Measurements from ENCODE around the gene SULF2. TPM values are rescaled to one million over a fixed set of nuclear protein-coding genes. Genes with fewer than 3 reads are reported as not detected.

The SULF2 gene
- total and polyA plus RNA-seq, 2 of the 13 experiments (the other 11 are each of a cell fraction or from before 2014, with no cell fraction given): 7.2 to 50.9 TPM

- TF ChIP-seq, protein P1, sequence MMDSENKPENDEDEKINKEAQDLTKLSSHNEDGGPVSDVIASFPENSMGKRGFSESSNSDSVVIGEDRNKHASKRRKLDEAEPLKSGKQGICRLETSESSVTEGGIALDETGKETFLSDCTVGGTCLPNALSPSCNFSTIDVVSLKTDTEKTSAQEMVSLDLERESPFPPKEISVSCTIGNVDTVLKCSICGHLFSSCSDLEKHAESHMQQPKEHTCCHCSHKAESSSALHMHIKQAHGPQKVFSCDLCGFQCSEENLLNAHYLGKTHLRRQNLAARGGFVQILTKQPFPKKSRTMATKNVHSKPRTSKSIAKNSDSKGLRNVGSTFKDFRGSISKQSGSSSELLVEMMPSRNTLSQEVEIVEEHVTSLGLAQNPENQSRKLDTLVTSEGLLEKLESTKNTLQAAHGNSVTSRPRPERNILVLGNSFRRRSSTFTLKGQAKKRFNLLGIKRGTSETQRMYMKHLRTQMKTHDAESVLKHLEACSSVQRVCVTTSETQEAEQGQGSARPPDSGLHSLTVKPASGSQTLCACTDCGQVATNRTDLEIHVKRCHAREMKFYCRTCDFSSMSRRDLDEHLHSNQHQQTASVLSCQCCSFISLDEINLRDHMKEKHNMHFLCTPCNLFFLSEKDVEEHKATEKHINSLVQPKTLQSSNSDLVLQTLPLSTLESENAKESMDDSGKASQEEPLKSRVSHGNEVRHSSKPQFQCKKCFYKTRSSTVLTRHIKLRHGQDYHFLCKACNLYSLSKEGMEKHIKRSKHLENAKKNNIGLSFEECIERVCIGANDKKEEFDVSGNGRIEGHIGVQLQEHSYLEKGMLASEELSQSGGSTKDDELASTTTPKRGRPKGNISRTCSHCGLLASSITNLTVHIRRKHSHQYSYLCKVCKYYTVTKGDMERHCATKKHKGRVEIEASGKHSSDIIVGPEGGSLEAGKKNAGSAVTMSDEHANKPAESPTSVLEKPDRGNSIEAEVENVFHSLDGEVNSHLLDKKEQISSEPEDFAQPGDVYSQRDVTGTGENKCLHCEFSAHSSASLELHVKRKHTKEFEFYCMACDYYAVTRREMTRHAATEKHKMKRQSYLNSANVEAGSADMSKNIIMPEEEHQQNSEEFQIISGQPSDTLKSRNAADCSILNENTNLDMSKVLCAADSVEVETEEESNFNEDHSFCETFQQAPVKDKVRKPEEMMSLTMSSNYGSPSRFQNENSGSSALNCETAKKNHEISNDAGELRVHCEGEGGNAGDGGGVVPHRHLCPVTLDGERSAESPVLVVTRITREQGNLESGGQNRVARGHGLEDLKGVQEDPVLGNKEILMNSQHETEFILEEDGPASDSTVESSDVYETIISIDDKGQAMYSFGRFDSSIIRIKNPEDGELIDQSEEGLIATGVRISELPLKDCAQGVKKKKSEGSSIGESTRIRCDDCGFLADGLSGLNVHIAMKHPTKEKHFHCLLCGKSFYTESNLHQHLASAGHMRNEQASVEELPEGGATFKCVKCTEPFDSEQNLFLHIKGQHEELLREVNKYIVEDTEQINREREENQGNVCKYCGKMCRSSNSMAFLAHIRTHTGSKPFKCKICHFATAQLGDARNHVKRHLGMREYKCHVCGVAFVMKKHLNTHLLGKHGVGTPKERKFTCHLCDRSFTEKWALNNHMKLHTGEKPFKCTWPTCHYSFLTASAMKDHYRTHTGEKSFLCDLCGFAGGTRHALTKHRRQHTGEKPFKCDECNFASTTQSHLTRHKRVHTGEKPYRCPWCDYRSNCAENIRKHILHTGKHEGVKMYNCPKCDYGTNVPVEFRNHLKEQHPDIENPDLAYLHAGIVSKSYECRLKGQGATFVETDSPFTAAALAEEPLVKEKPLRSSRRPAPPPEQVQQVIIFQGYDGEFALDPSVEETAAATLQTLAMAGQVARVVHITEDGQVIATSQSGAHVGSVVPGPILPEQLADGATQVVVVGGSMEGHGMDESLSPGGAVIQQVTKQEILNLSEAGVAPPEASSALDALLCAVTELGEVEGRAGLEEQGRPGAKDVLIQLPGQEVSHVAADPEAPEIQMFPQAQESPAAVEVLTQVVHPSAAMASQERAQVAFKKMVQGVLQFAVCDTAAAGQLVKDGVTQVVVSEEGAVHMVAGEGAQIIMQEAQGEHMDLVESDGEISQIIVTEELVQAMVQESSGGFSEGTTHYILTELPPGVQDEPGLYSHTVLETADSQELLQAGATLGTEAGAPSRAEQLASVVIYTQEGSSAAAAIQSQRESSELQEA (CRISPR knock-in tag; IDR thresholded peaks at IDR 0.05; ENCODE audit: not compliant biosample characterization): peak; percentile 59
- 0 out of 2 replicates have a peak, but pooled peaks have one; percentile 54 for TF ChIP-seq ZNF451 (CRISPR knock-in tag; IDR thresholded peaks at IDR 0.05)
- TF ChIP-seq, protein P2, sequence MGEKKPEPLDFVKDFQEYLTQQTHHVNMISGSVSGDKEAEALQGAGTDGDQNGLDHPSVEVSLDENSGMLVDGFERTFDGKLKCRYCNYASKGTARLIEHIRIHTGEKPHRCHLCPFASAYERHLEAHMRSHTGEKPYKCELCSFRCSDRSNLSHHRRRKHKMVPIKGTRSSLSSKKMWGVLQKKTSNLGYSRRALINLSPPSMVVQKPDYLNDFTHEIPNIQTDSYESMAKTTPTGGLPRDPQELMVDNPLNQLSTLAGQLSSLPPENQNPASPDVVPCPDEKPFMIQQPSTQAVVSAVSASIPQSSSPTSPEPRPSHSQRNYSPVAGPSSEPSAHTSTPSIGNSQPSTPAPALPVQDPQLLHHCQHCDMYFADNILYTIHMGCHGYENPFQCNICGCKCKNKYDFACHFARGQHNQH (CRISPR knock-in tag; IDR thresholded peaks at IDR 0.05): peak; percentile 48; the same call in 1 of the 2 replicates
- peak; percentile 23; the same call in 1 of the 2 replicates for TF ChIP-seq KAT8 (CRISPR knock-in tag; IDR thresholded peaks at IDR 0.05)
- TF ChIP-seq SAP130 (CRISPR knock-in tag; IDR thresholded peaks at IDR 0.05; ENCODE audit: low read depth): peak; percentile 26; the same call in 1 of the 2 replicates
- no peak for TF ChIP-seq EP300 (IDR thresholded peaks at IDR 0.05; ENCODE audit: low read depth in 2 of 2, low read length in 2 of 2)
- TF ChIP-seq EP300 (CRISPR knock-in tag; IDR thresholded peaks at IDR 0.05; ENCODE audit: borderline replicate concordance): no peak; the same call in 1 of the 2 replicates
- 0 out of 2 replicates have a peak, but pooled peaks have one; percentile 69 for TF ChIP-seq TOE1 (CRISPR knock-in tag; IDR thresholded peaks at IDR 0.05)
- peak; percentile 30; the same call in 1 of the 2 replicates for TF ChIP-seq RXRA (CRISPR knock-in tag; IDR thresholded peaks at IDR 0.05)
Observed at GRCh38 chr20:47663354-47664067, 121.8 kb downstream of the SULF2 start (continued).

Data from HepG2 (cell line).